DOHH2 (cell line): Measurements from ENCODE around the gene LRG1.

Experiments used
- EZH2phosphoT487 ChIP-seq: fragments of 200-600 bp; sonication (generic); IDR thresholded peaks from 2 replicates; pipeline ENCODE4 v1.6.1; 2017; ENCODE audit warnings: borderline replicate concordance, mild to moderate bottlenecking, antibody characterized with exemption, low read length, moderate library complexity, mixed read lengths
- TF ChIP-seq, protein P1 (sequence below): fragments of 200-600 bp; sonication (generic); IDR thresholded peaks from one replicate; pipeline ENCODE4 v1.5.1; 2014; ENCODE audit warnings: antibody characterized with exemption, mild to moderate bottlenecking, low read depth, low read length; ENCODE audit not compliant: poor library complexity, severe bottlenecking

DNA sequence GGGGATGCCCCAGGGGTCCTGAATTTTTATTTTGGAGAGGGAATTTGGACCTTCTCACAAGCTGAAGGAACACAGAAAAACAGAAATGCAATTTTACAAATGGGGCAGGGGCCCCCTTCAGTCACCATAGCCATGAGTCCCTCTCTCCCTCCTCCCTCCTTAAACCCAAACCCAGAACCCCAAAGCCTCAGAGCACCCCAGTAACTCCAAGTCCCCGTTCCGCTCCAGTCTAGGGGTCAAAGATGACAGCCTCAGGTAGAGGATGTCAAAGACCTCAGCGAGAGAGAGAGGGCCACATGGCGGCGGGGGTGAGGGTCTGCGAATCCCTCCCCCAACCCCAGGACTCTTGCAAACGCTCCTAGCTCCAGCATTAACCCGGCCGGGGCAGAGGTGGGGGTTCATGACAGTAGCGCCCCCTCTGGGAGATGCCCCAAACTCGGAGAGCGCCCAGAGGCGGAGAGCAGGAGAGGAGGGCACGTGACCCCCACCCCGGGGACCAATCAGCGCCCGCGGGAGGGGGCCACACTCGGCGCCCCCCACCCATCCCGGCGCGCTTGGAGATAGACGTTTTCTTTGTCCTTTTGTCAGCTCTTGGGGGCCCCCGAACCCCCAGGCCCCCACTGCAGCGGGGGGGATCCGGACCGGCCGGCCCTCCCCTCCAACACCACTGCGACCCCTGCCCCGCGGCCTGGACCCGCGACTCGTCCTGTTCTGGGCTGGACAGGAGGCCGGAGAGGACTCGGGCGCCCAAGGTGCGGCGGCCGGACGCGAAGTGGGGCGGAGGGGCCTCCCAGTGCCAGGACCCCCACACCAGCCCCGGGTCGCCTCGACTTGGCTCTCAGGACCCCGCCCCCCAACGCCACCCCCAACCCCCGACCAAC lies 40.4 kb upstream of the LRG1 start:
- TF ChIP-seq EZH2phosphoT487: no peak
- TF ChIP-seq, protein P1, sequence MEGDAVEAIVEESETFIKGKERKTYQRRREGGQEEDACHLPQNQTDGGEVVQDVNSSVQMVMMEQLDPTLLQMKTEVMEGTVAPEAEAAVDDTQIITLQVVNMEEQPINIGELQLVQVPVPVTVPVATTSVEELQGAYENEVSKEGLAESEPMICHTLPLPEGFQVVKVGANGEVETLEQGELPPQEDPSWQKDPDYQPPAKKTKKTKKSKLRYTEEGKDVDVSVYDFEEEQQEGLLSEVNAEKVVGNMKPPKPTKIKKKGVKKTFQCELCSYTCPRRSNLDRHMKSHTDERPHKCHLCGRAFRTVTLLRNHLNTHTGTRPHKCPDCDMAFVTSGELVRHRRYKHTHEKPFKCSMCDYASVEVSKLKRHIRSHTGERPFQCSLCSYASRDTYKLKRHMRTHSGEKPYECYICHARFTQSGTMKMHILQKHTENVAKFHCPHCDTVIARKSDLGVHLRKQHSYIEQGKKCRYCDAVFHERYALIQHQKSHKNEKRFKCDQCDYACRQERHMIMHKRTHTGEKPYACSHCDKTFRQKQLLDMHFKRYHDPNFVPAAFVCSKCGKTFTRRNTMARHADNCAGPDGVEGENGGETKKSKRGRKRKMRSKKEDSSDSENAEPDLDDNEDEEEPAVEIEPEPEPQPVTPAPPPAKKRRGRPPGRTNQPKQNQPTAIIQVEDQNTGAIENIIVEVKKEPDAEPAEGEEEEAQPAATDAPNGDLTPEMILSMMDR: peak; percentile 45
